WTC11 (cell line): Measurements from ENCODE around the gene C1QTNF9B. TPM values are rescaled to one million over a fixed set of nuclear protein-coding genes. Genes with fewer than 3 reads are reported as not detected.

Experiments used
- ATAC-seq: fragments of 200-7000 bp; cut with Tn5 transposase; 2 replicates; pipeline ENCODE4 v1.10.0; 2021; ENCODE audit warnings: mild to moderate bottlenecking, moderate library complexity
- CTCF ChIA-PET: fragments of 300-600 bp; sonication (Branson Sonifier 250); formaldehyde crosslinking; loops from one replicate; lab custom pipeline; 2021; ENCODE audit warnings: antibody characterized with exemption; lab: Charles Lee
- POLR2A ChIA-PET: fragments of 350-600 bp; sonication (Branson Sonifier 250); formaldehyde crosslinking; loops from one replicate; lab custom pipeline; 2021; ENCODE audit warnings: antibody characterized with exemption; lab: Charles Lee
- DNase-seq: peaks from one replicate; pipeline ENCODE4 v3.0.0; 2021; ENCODE audit warnings: low spot score
- H3K27ac Mint-ChIP-seq: 2 replicates; pipeline ENCODE4 v1.8.0; 2021; ENCODE audit warnings: mixed read lengths
- H3K27me3 Mint-ChIP-seq: 2 replicates; pipeline ENCODE4 v1.8.0; 2021; ENCODE audit warnings: low read depth, mild to moderate bottlenecking, moderate library complexity, mixed read lengths
- H3K36me3 Mint-ChIP-seq: 2 replicates; pipeline ENCODE4 v1.8.0; 2021; ENCODE audit warnings: mixed read lengths
- H3K4me1 Mint-ChIP-seq: 2 replicates; pipeline ENCODE4 v1.8.0; 2022; ENCODE audit warnings: mixed read lengths
- H3K4me3 Mint-ChIP-seq: 2 replicates; pipeline ENCODE4 v1.8.0; 2021; ENCODE audit warnings: mild to moderate bottlenecking, moderate library complexity, mixed read lengths
- H3K9me3 Mint-ChIP-seq: 2 replicates; pipeline ENCODE4 v1.8.0; 2021; ENCODE audit warnings: mixed read lengths
- ARID4B ChIP-seq: sonication (generic); formaldehyde crosslinking; IDR thresholded peaks from 2 replicates; pipeline ENCODE4 v1.8.0; 2023; ENCODE audit warnings: missing genetic modification reagents, mild to moderate bottlenecking, borderline replicate concordance
- ATF3 ChIP-seq: sonication (generic); formaldehyde crosslinking; conservative IDR thresholded peaks from 2 replicates; pipeline ENCODE4 v1.8.1; 2022; ENCODE audit warnings: mild to moderate bottlenecking, missing genetic modification reagents
- E2F4 ChIP-seq: sonication (generic); formaldehyde crosslinking; IDR thresholded peaks from 2 replicates; pipeline ENCODE4 v1.8.1; 2022; ENCODE audit warnings: low read depth, mild to moderate bottlenecking, moderate library complexity, missing genetic modification reagents, borderline replicate concordance
- EMX1 ChIP-seq: fragments of 250-450 bp; sonication (Bioruptor Pico); IDR thresholded peaks from 2 replicates; pipeline ENCODE4 v1.8.0; 2021; ENCODE audit warnings: mild to moderate bottlenecking
- HMGA2 ChIP-seq: fragments of 250-450 bp; sonication (Bioruptor Pico); IDR thresholded peaks from 2 replicates; pipeline ENCODE4 v1.4.0; 2021; ENCODE audit warnings: mild to moderate bottlenecking, moderate library complexity
- NR2C2 ChIP-seq: sonication (generic); formaldehyde crosslinking; IDR thresholded peaks from 2 replicates; pipeline ENCODE4 v1.8.0; 2022; ENCODE audit warnings: mild to moderate bottlenecking, missing genetic modification reagents
- OVOL2 ChIP-seq: fragments of 250-450 bp; sonication (Bioruptor Pico); IDR thresholded peaks from 2 replicates; pipeline ENCODE4 v1.9.0; 2021; ENCODE audit warnings: mild to moderate bottlenecking, borderline replicate concordance
- PREB ChIP-seq: sonication (generic); formaldehyde crosslinking; IDR thresholded peaks from 2 replicates; pipeline ENCODE4 v1.8.1; 2022; ENCODE audit warnings: mild to moderate bottlenecking, missing genetic modification reagents, moderate library complexity, borderline replicate concordance
- RORB ChIP-seq: fragments of 250-450 bp; sonication (Bioruptor Pico); IDR thresholded peaks from 2 replicates; pipeline ENCODE4 v1.9.0; 2021; ENCODE audit warnings: mild to moderate bottlenecking
- SMAD4 ChIP-seq: sonication (generic); formaldehyde crosslinking; IDR thresholded peaks from 2 replicates; pipeline ENCODE4 v1.8.0; 2022; ENCODE audit warnings: mild to moderate bottlenecking, missing genetic modification reagents
- SP1 ChIP-seq: sonication (generic); formaldehyde crosslinking; conservative IDR thresholded peaks from 2 replicates; pipeline ENCODE4 v1.8.1; 2022; ENCODE audit warnings: missing genetic modification reagents
- TP53 ChIP-seq: sonication (generic); formaldehyde crosslinking; IDR thresholded peaks from 2 replicates; pipeline ENCODE4 v1.8.1; 2023; ENCODE audit warnings: mild to moderate bottlenecking, missing genetic modification reagents
- USF2 ChIP-seq: sonication (generic); formaldehyde crosslinking; IDR thresholded peaks from 2 replicates; pipeline ENCODE4 v1.8.1; 2023; ENCODE audit warnings: mild to moderate bottlenecking, missing genetic modification reagents, moderate library complexity
- ZNF425 ChIP-seq: fragments of 250-450 bp; sonication (Bioruptor Pico); conservative IDR thresholded peaks from 2 replicates; pipeline ENCODE4 v1.9.0; 2021; ENCODE audit warnings: mild to moderate bottlenecking
- ZNF532 ChIP-seq: fragments of 250-450 bp; sonication (Bioruptor Pico); IDR thresholded peaks from 2 replicates; pipeline ENCODE4 v1.9.0; 2021; ENCODE audit warnings: mild to moderate bottlenecking, borderline replicate concordance
- ZNF671 ChIP-seq: fragments of 250-450 bp; sonication (Bioruptor Pico); IDR thresholded peaks from 2 replicates; pipeline ENCODE4 v1.8.0; 2021; ENCODE audit warnings: mild to moderate bottlenecking
- total RNA-seq: library from RNA; stranded (reverse); gene quantifications from 3 replicates; pipeline ENCODE4 v1.2.3, GENCODE V29; 2021

The C1QTNF9B gene
- total RNA-seq, 1 experiment from 2014 or later, result 0.20 TPM

GRCh38 chr13:23905766-23906165 lies 8.5 kb upstream of the C1QTNF9B start:
- Mint-ChIP-seq H3K9me3 (0 out of 2 replicates have a peak, but pooled peaks cover 2% of the 10 kb centered on the region), H3K4me1 (peaks cover 18% of the 10 kb centered on the region), H3K36me3 (no peaks in the 10 kb centered on the region), H3K27me3 (peaks cover 22% of the 10 kb centered on the region), H3K27ac (no peak overlapping the region)
- ChIA-PET POLR2A (no interaction called here), CTCF (interaction anchor here (1.3 kb wide), 1 partner anchor 16 kb away, joined by 3 read pairs; no protein-coding TSS in a partner anchor)
- ATAC-seq, result no peak
- DNase-seq, result no peak
- TF ChIP-seq PREB (no peak), ATF3 (no peak), EMX1 (CRISPR knock-in tag) (no peak)
- TF ChIP-seq, all 79 proteins: peak for 0
- H3K4me3 Mint-ChIP-seq, result no peak overlapping the region

- CTCF ChIA-PET, result interaction anchor here (0.5 to 2.7 kb wide), 8 partner anchors 14 to 325 kb away, joined by 3 to 8 read pairs (median 4); partner anchors contain the start of gene MIPEP
- POLR2A ChIA-PET, result no interaction called here
- no peak overlapping the region for H3K27ac Mint-ChIP-seq
- peak; percentile 84 for ATAC-seq
- peaks cover 22% of the 10 kb centered on the region for H3K27me3 Mint-ChIP-seq
- peaks cover 27% of the 10 kb centered on the region for H3K4me1 Mint-ChIP-seq
- H3K36me3 Mint-ChIP-seq, result no peaks in the 10 kb centered on the region
- H3K9me3 Mint-ChIP-seq, result 0 out of 2 replicates have a peak, but pooled peaks cover 2% of the 10 kb centered on the region
- TF ChIP-seq OVOL2, result no peak
- TF ChIP-seq SP1 (CRISPR knock-in tag), result no peak
- TF ChIP-seq ZNF532 (CRISPR knock-in tag), result no peak
- TF ChIP-seq TP53 (CRISPR knock-in tag), result no peak
- no peak for TF ChIP-seq ARID4B (CRISPR knock-in tag)
- no peak for TF ChIP-seq NR2C2 (CRISPR knock-in tag)
- TF ChIP-seq HMGA2, result no peak
- TF ChIP-seq ZNF671, result no peak
- no peak for TF ChIP-seq SMAD4 (CRISPR knock-in tag)
- no peak for TF ChIP-seq RORB
- no peak for TF ChIP-seq ZNF425 (CRISPR knock-in tag)
- TF ChIP-seq E2F4 (CRISPR knock-in tag), result no peak
- TF ChIP-seq EMX1 (CRISPR knock-in tag), result no peak
- TF ChIP-seq USF2 (CRISPR knock-in tag), result no peak
- TF ChIP-seq, all 79 proteins: peak for 0
- DNase-seq, result peak; percentile 30
- peak overlapping the region; percentile 69 for H3K4me3 Mint-ChIP-seq
Observed at GRCh38 chr13:23903906-23904280, 6.6 kb upstream of the C1QTNF9B start.
